Caco-2 (cell line): ENCODE measurements around the gene AMD1. TPM values are rescaled to one million over a fixed set of nuclear protein-coding genes. Genes with fewer than 3 reads are reported as not detected.
A peak's percentile ranks its signal among the peaks of the same experiment; 100 is the strongest.

Experiments
- BruUV-seq: library from RNA; stranded (reverse); fragments of 400-500 nt; replicated peaks from 2 replicates; lab custom pipeline; 2021; lab: Mats Ljungman, UMichigan
- CTCF ChIA-PET: fragments of 300-600 bp; sonication (Branson Sonifier 250); formaldehyde crosslinking; loops from one replicate; lab custom pipeline; 2022; ENCODE audit warnings: antibody characterized with exemption; lab: Charles Lee
- POLR2A ChIA-PET: fragments of 300-600 bp; sonication (Branson Sonifier 250); formaldehyde crosslinking; loops from one replicate; lab custom pipeline; 2022; ENCODE audit warnings: antibody characterized with exemption; lab: Charles Lee
- DNase-seq, 2 experiments: peaks; one replicate each; pipeline versions ENCODE4 v3.0.0 to v3.0.0-alpha.2; 2020 to 2022
- H3K27me3 ChIP-seq: replicated peaks from 2 replicates; pipeline ENCODE4 v1.6.0; 2011; ENCODE audit warnings: low read length; ENCODE audit not compliant: control insufficient read depth, insufficient read depth
- H3K36me3 ChIP-seq: 2 replicates; pipeline ENCODE4 v1.5.1; 2011; ENCODE audit warnings: low read length; ENCODE audit not compliant: control insufficient read depth, insufficient read depth
- H3K4me1 ChIP-seq: fragments of 250-450 bp; sonication (Bioruptor Pico); 2 replicates; pipeline ENCODE4 v1.5.1; 2020; ENCODE audit warnings: mild to moderate bottlenecking
- H3K4me3 ChIP-seq: 2 replicates; pipeline ENCODE4 v1.5.1; 2011; ENCODE audit warnings: low read depth, mild to moderate bottlenecking, control low read depth, low read length
- H3K9me3 ChIP-seq: fragments of 250-450 bp; sonication (Bioruptor Pico); 2 replicates; pipeline ENCODE4 v1.5.1; 2020; ENCODE audit warnings: mild to moderate bottlenecking, moderate library complexity
- H3K27ac Mint-ChIP-seq: one replicate; pipeline ENCODE4 v1.8.0; 2022; ENCODE audit warnings: mixed read lengths; ENCODE audit not compliant: unreplicated experiment
- H3K27me3 Mint-ChIP-seq: one replicate; pipeline ENCODE4 v1.8.0; 2022; ENCODE audit warnings: mixed read lengths; ENCODE audit not compliant: insufficient read depth, unreplicated experiment
- H3K36me3 Mint-ChIP-seq: one replicate; pipeline ENCODE4 v1.8.0; 2022; ENCODE audit warnings: mild to moderate bottlenecking, mixed read lengths; ENCODE audit not compliant: insufficient read depth, unreplicated experiment
- H3K4me1 Mint-ChIP-seq: one replicate; pipeline ENCODE4 v1.8.0; 2022; ENCODE audit warnings: low read depth, mixed read lengths; ENCODE audit not compliant: unreplicated experiment
- H3K4me3 Mint-ChIP-seq: one replicate; pipeline ENCODE4 v1.8.0; 2022; ENCODE audit warnings: mild to moderate bottlenecking, moderate library complexity, mixed read lengths; ENCODE audit not compliant: unreplicated experiment
- H3K9me3 Mint-ChIP-seq: one replicate; pipeline ENCODE4 v1.8.0; 2022; ENCODE audit warnings: mixed read lengths; ENCODE audit not compliant: unreplicated experiment
- intact Hi-C: fragments of 100-400 bp; cut with micrococcal nuclease; formaldehyde crosslinking; loops from one replicate; pipeline ENCODE4 v1.10.0; 2022; ENCODE audit not compliant: unreplicated experiment
- total RNA-seq: library from RNA; stranded (reverse); gene quantifications from 2 replicates; pipeline ENCODE4 v1.2.3, GENCODE V29; 2022
- TF ChIP-seq, protein P1 (sequence below), 2 experiments: fragments of 200-600 bp in 1 of 2; IDR thresholded peaks; 1 replicate in 1 of 2; 2 replicates in 1 of 2; pipeline versions ENCODE4 v1.5.1 to v1.8.0; 2011 to 2022; ENCODE audit warnings: antibody characterized with exemption in 1 of 2, control low read depth in 1 of 2, inconsistent platforms in 1 of 2, low read depth in 1 of 2, low read length in 1 of 2, mild to moderate bottlenecking in 1 of 2, moderate library complexity in 1 of 2; ENCODE audit not compliant: insufficient read depth in 1 of 2, severe bottlenecking in 1 of 2, unreplicated experiment in 1 of 2

The AMD1 gene
- total RNA-seq, 1 experiment from 2014 or later: 90.0 TPM

- intact Hi-C loops: loop anchor here (1.0 to 5.0 kb wide), 5 partner anchors 60 to 727 kb away; partner anchors contain the start of gene CDK19
- peak overlapping the region; percentile 95 for H3K27ac Mint-ChIP-seq
- TSS peak; percentile 65 for BruUV-seq
These were observed 429 bp downstream of the AMD1 start for GRCh38 chr6:110874880-110875547.

GRCh38 chr6:110875548-110876169 lies 1.1 kb downstream of the AMD1 start:
- peak; percentile 60 to 66 for DNase-seq
- Histone ChIP-seq H3K27me3 (no peaks in the 10 kb centered on the region), H3K4me3 (peak overlapping the region; percentile 93), H3K36me3 (no peaks in the 10 kb centered on the region), H3K9me3 (no peaks in the 10 kb centered on the region), H3K4me1 (peaks cover 41% of the 10 kb centered on the region)
- H3K27ac Mint-ChIP-seq: peak overlapping the region; percentile 82
- BruUV-seq: TSS peak; percentile 86
- H3K27me3 Mint-ChIP-seq: no peaks in the 10 kb centered on the region
- no peaks in the 10 kb centered on the region for H3K9me3 Mint-ChIP-seq
- H3K4me3 Mint-ChIP-seq: peak overlapping the region; percentile 98
- TF ChIP-seq, protein P1, sequence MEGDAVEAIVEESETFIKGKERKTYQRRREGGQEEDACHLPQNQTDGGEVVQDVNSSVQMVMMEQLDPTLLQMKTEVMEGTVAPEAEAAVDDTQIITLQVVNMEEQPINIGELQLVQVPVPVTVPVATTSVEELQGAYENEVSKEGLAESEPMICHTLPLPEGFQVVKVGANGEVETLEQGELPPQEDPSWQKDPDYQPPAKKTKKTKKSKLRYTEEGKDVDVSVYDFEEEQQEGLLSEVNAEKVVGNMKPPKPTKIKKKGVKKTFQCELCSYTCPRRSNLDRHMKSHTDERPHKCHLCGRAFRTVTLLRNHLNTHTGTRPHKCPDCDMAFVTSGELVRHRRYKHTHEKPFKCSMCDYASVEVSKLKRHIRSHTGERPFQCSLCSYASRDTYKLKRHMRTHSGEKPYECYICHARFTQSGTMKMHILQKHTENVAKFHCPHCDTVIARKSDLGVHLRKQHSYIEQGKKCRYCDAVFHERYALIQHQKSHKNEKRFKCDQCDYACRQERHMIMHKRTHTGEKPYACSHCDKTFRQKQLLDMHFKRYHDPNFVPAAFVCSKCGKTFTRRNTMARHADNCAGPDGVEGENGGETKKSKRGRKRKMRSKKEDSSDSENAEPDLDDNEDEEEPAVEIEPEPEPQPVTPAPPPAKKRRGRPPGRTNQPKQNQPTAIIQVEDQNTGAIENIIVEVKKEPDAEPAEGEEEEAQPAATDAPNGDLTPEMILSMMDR (IDR thresholded peaks at IDR 0.05; ENCODE audit: insufficient read depth in 1 of 2, low read depth in 1 of 2, low read length in 1 of 2, severe bottlenecking in 1 of 2, unreplicated experiment in 1 of 2): no peak
- POLR2A ChIA-PET: interaction anchor here (0.5 to 4.8 kb wide), 13 partner anchors 9 to 520 kb away, joined by 3 to 200 read pairs (median 5); partner anchors contain the start of genes CDK19 and GTF3C6
- intact Hi-C loops: loop anchor here (1.0 to 5.0 kb wide), 4 partner anchors 118 to 727 kb away; no protein-coding TSS in a partner anchor
- CTCF ChIA-PET: interaction anchor here (0.6 to 1.1 kb wide), 3 partner anchors 48 to 193 kb away, joined by 3 to 7 read pairs (median 7); partner anchors contain the start of gene CDK19
- peaks cover 61% of the 10 kb centered on the region for H3K36me3 Mint-ChIP-seq
- H3K4me1 Mint-ChIP-seq: peaks cover 28% of the 10 kb centered on the region

More at GRCh38 chr6:110874880-110875547, 429 bp downstream of the AMD1 start:
- ChIA-PET CTCF (interaction anchor here (1.1 to 1.4 kb wide), 3 partner anchors 60 to 192 kb away, joined by 4 to 7 read pairs (median 5); partner anchors contain the start of genes CDK19 and RPF2), POLR2A (interaction anchor here (0.6 to 4.8 kb wide), 20 partner anchors 10 to 400 kb away, joined by 3 to 200 read pairs (median 4); partner anchors contain the start of genes CDK19, GTF3C6 and RPF2)
- no peaks in the 10 kb centered on the region for H3K27me3 Mint-ChIP-seq
- H3K4me3 Mint-ChIP-seq: peak overlapping the region; percentile 98
- peak in 1 of 2 experiments; percentile 34 for DNase-seq
- H3K9me3 Mint-ChIP-seq: no peaks in the 10 kb centered on the region
- Histone ChIP-seq H3K36me3 (no peaks in the 10 kb centered on the region), H3K9me3 (no peaks in the 10 kb centered on the region), H3K4me3 (peak overlapping the region; percentile 93), H3K27me3 (no peaks in the 10 kb centered on the region), H3K4me1 (peaks cover 36% of the 10 kb centered on the region)
- TF ChIP-seq, protein P1 (IDR thresholded peaks at IDR 0.05; ENCODE audit: insufficient read depth in 1 of 2, low read depth in 1 of 2, low read length in 1 of 2, severe bottlenecking in 1 of 2, unreplicated experiment in 1 of 2): no peak
- H3K36me3 Mint-ChIP-seq: peaks cover 54% of the 10 kb centered on the region
- peaks cover 22% of the 10 kb centered on the region for H3K4me1 Mint-ChIP-seq
